ENCODE measurements around the gene VTA1. TPM values are rescaled to one million over a fixed set of nuclear protein-coding genes. Genes with fewer than 3 reads are reported as not detected.

The VTA1 gene
- polyA plus RNA-seq, 1 of the 3 experiments (the other 2 are of a cell fraction) = 60.1 TPM

DNA sequence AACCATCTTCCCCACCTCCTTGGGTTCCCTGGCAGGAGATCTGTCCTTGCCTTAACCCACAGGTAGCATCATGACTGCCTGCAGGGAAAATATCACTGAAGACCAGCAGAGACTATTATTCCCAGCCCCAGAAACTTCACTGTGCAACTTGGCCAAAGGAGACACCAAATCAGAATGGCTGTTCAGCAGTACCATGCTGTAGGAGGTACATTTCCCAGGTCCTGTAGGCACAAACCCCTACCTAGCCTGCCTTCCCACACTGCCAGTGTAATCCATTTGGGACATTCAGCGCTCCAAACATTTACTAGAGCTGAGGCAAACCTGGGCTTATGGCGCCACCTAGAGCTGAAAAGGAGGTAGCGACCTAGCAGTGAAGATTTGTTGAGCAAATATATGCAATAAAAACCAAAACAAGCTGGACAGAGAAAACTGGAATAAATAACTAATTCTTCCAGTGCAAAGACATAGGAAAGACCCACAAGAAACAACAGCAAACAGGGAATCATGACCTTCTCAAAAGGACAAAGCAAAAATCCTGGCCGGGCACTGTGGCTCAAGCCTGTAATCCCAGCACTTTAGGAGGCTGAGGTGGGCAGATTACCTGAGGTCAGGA is 60.3 kb downstream of the VTA1 start:
- no peaks in the 10 kb centered on the region for H3K27me3 ChIP-seq (ENCODE audit: insufficient read depth)
- no peak overlapping the region for H3K4me2 ChIP-seq
- peaks cover 49 to 86% of the 10 kb centered on the region in 2 experiments for H3K36me3 ChIP-seq (replicated peaks in 1 of 2; ENCODE audit: control insufficient read depth in 1 of 2, insufficient read depth in 2 of 2, low read length in 1 of 2)
- H3K9ac ChIP-seq = no peak overlapping the region
- peak overlapping the region in 1 of 2 experiments; percentile 49; a peak in 1 of 4 replicates for H3K4me3 ChIP-seq (ENCODE audit: low read depth in 2 of 2, low read length in 1 of 2)
- no peaks in the 10 kb centered on the region for H3K4me1 ChIP-seq (ENCODE audit: control insufficient read depth in 1 of 2, insufficient read depth in 2 of 2, low read depth in 1 of 2, low read length in 1 of 2)
- H3K9me2 ChIP-seq = no peaks in the 10 kb centered on the region
- peaks cover 8% of the 10 kb centered on the region for H3F3A ChIP-seq (replicated peaks; ENCODE audit: insufficient read depth)
- TF ChIP-seq NRF1 (IDR thresholded peaks at IDR 0.05; ENCODE audit: low read depth, low read length) = no peak
- TF ChIP-seq FOXM1 (IDR thresholded peaks at IDR 0.05; ENCODE audit: low read depth) = no peak
- TF ChIP-seq, protein P1, sequence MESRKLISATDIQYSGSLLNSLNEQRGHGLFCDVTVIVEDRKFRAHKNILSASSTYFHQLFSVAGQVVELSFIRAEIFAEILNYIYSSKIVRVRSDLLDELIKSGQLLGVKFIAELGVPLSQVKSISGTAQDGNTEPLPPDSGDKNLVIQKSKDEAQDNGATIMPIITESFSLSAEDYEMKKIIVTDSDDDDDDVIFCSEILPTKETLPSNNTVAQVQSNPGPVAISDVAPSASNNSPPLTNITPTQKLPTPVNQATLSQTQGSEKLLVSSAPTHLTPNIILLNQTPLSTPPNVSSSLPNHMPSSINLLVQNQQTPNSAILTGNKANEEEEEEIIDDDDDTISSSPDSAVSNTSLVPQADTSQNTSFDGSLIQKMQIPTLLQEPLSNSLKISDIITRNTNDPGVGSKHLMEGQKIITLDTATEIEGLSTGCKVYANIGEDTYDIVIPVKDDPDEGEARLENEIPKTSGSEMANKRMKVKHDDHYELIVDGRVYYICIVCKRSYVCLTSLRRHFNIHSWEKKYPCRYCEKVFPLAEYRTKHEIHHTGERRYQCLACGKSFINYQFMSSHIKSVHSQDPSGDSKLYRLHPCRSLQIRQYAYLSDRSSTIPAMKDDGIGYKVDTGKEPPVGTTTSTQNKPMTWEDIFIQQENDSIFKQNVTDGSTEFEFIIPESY (IDR thresholded peaks at IDR 0.05; ENCODE audit: borderline replicate concordance, low read depth) = no peak
- no peak for TF ChIP-seq GATA2 (CRISPR knock-in tag; IDR thresholded peaks at IDR 0.05)
- TF ChIP-seq, protein P2, sequence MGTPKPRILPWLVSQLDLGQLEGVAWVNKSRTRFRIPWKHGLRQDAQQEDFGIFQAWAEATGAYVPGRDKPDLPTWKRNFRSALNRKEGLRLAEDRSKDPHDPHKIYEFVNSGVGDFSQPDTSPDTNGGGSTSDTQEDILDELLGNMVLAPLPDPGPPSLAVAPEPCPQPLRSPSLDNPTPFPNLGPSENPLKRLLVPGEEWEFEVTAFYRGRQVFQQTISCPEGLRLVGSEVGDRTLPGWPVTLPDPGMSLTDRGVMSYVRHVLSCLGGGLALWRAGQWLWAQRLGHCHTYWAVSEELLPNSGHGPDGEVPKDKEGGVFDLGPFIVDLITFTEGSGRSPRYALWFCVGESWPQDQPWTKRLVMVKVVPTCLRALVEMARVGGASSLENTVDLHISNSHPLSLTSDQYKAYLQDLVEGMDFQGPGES (IDR thresholded peaks at IDR 0.05; ENCODE audit: low read depth, low read length) = no peak
- TF ChIP-seq, protein P3, sequence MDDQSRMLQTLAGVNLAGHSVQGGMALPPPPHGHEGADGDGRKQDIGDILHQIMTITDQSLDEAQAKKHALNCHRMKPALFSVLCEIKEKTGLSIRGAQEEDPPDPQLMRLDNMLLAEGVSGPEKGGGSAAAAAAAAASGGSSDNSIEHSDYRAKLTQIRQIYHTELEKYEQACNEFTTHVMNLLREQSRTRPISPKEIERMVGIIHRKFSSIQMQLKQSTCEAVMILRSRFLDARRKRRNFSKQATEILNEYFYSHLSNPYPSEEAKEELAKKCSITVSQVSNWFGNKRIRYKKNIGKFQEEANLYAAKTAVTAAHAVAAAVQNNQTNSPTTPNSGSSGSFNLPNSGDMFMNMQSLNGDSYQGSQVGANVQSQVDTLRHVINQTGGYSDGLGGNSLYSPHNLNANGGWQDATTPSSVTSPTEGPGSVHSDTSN (IDR thresholded peaks at IDR 0.05) = no peak
- TF ChIP-seq RAD21 (IDR thresholded peaks at IDR 0.05; ENCODE audit: low read length) = peak; percentile 79
- TF ChIP-seq EP300 (IDR thresholded peaks at IDR 0.05; ENCODE audit: borderline replicate concordance in 1 of 2, low read depth in 1 of 2, low read length in 1 of 2) = no peak
- TF ChIP-seq SIN3A (IDR thresholded peaks at IDR 0.05; ENCODE audit: borderline replicate concordance, low read depth, low read length) = no peak
- no peak for TF ChIP-seq TEAD4 (IDR thresholded peaks at IDR 0.05; ENCODE audit: borderline replicate concordance, insufficient read depth)
- TF ChIP-seq JUND (IDR thresholded peaks at IDR 0.05) = no peak
- TF ChIP-seq FOSL2 (IDR thresholded peaks at IDR 0.05; ENCODE audit: borderline replicate concordance, low read depth) = no peak
- peak; percentile 50 for TF ChIP-seq SMC3 (IDR thresholded peaks at IDR 0.05; ENCODE audit: low read depth, low read length)
- no peak for TF ChIP-seq EZH2phosphoT487 (IDR thresholded peaks at IDR 0.05; ENCODE audit: borderline replicate concordance, low read depth)
- no peak for TF ChIP-seq TAF1 (IDR thresholded peaks at IDR 0.05; ENCODE audit: borderline replicate concordance, low read depth, low read length)
- TF ChIP-seq, protein P4, sequence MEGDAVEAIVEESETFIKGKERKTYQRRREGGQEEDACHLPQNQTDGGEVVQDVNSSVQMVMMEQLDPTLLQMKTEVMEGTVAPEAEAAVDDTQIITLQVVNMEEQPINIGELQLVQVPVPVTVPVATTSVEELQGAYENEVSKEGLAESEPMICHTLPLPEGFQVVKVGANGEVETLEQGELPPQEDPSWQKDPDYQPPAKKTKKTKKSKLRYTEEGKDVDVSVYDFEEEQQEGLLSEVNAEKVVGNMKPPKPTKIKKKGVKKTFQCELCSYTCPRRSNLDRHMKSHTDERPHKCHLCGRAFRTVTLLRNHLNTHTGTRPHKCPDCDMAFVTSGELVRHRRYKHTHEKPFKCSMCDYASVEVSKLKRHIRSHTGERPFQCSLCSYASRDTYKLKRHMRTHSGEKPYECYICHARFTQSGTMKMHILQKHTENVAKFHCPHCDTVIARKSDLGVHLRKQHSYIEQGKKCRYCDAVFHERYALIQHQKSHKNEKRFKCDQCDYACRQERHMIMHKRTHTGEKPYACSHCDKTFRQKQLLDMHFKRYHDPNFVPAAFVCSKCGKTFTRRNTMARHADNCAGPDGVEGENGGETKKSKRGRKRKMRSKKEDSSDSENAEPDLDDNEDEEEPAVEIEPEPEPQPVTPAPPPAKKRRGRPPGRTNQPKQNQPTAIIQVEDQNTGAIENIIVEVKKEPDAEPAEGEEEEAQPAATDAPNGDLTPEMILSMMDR (IDR thresholded peaks at IDR 0.05) = peak; percentile 65
- no peak for TF ChIP-seq MEF2A (IDR thresholded peaks at IDR 0.05; ENCODE audit: borderline replicate concordance, low read depth)
- TF ChIP-seq NFIC (IDR thresholded peaks at IDR 0.05; ENCODE audit: borderline replicate concordance) = no peak
- no peak for TF ChIP-seq GABPA (IDR thresholded peaks at IDR 0.05; ENCODE audit: low read depth)
- no peak for TF ChIP-seq FOXJ3 (CRISPR knock-in tag; IDR thresholded peaks at IDR 0.05)
- TF ChIP-seq RXRA (IDR thresholded peaks at IDR 0.05; ENCODE audit: borderline replicate concordance, low read depth) = no peak
- TF ChIP-seq, protein P5, sequence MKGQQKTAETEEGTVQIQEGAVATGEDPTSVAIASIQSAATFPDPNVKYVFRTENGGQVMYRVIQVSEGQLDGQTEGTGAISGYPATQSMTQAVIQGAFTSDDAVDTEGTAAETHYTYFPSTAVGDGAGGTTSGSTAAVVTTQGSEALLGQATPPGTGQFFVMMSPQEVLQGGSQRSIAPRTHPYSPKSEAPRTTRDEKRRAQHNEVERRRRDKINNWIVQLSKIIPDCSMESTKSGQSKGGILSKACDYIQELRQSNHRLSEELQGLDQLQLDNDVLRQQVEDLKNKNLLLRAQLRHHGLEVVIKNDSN (IDR thresholded peaks at IDR 0.05; ENCODE audit: borderline replicate concordance, low read depth) = no peak
- TF ChIP-seq RFX5 (IDR thresholded peaks at IDR 0.05; ENCODE audit: low read length) = no peak
- DNase-seq = peak; percentile 30
- 0 out of 2 replicates have a peak, but pooled peaks cover 5% of the 10 kb centered on the region for H3K79me2 ChIP-seq (ENCODE audit: insufficient read depth)
- WGBS (ENCODE audit: low lambda C conversion rate) = 64% methylated on average over 4 of the region's 4 CpGs
- no peak overlapping the region for H3K27ac ChIP-seq (ENCODE audit: low read depth in 2 of 2, low read length in 1 of 2)
- POLR2A ChIA-PET = no interaction called here
- H4K20me1 ChIP-seq (ENCODE audit: insufficient read depth) = no peaks in the 10 kb centered on the region
- CTCF ChIA-PET = interaction anchor here (0.6 to 3.6 kb wide), 16 partner anchors 9 to 210 kb away, joined by 3 to 25 read pairs (median 5); partner anchors contain the start of genes NMBR and VTA1
- H3K9me3 ChIP-seq = peaks cover 26% of the 10 kb centered on the region
- no peak overlapping the region for H2AFZ ChIP-seq (ENCODE audit: low read depth)
